GM12891 (cell line): ENCODE measurements around the gene ITGA7.

Experiments used
- DNase-seq: peaks from one replicate; pipeline ENCODE4 v3.0.0; 2011; ENCODE audit warnings: low spot score; ENCODE audit not compliant: insufficient read length
- FAIRE-seq: peaks from 2 replicates; lab custom pipeline; 2011; peaks lifted over from hg19 to GRCh38; lab: Jason Lieb, UNC
- PAX5 ChIP-seq: IDR thresholded peaks from 2 replicates; pipeline ENCODE4 v1.6.1; 2011; ENCODE audit warnings: low read length, moderate library complexity, mild to moderate bottlenecking; ENCODE audit not compliant: insufficient read depth, severe bottlenecking
- POLR2A ChIP-seq: IDR thresholded peaks from 2 replicates; pipeline ENCODE4 v1.6.1; 2011; ENCODE audit warnings: low read depth, low read length, control low read depth
- POLR2AphosphoS5 ChIP-seq: IDR thresholded peaks from 2 replicates; pipeline ENCODE4 v1.6.1; 2011; ENCODE audit warnings: low read depth, low read length, control low read depth
- POU2F2 ChIP-seq: IDR thresholded peaks from 2 replicates; pipeline ENCODE4 v1.6.1; 2011; ENCODE audit warnings: low read depth, mild to moderate bottlenecking, control low read depth, low read length, moderate library complexity
- SPI1 ChIP-seq: IDR thresholded peaks from 2 replicates; pipeline ENCODE4 v1.6.1; 2011; ENCODE audit warnings: low read depth, low read length, control low read depth
- TAF1 ChIP-seq: IDR thresholded peaks from 2 replicates; pipeline ENCODE4 v1.6.1; 2011; ENCODE audit warnings: low read depth, low read length, control low read depth

The ITGA7 gene

GRCh38 chr12:55697686-55698085, 10.0 kb downstream of the ITGA7 start:
- no peak for DNase-seq

GRCh38 chr12:55696796-55697462, 10.8 kb downstream of the ITGA7 start:
- FAIRE-seq (no peak), DNase-seq (no peak)
- no peak for TF ChIP-seq TAF1
- no peak for TF ChIP-seq POLR2A
- TF ChIP-seq SPI1, result no peak
- TF ChIP-seq POU2F2, result no peak
- TF ChIP-seq PAX5, result no peak
- TF ChIP-seq POLR2AphosphoS5, result no peak

More at GRCh38 chr12:55697686-55698085, 10.0 kb downstream of the ITGA7 start:
- no peak for TF ChIP-seq PAX5
- TF ChIP-seq SPI1, result no peak
- no peak for TF ChIP-seq TAF1
- no peak for TF ChIP-seq POU2F2
- FAIRE-seq, result no peak

GRCh38 chr12:55696141-55696540, 11.6 kb downstream of the ITGA7 start:
- no peak for DNase-seq
- FAIRE-seq, result no peak
- no peak for TF ChIP-seq POLR2A
- TF ChIP-seq SPI1, result no peak

GRCh38 chr12:55695349-55695748, 12.4 kb downstream of the ITGA7 start:
- no peak for TF ChIP-seq POLR2AphosphoS5
- TF ChIP-seq TAF1, result no peak
- TF ChIP-seq SPI1, result no peak
- TF ChIP-seq POU2F2, result no peak
- TF ChIP-seq POLR2A, result no peak
- no peak for TF ChIP-seq PAX5
- FAIRE-seq, result no peak
- no peak for DNase-seq

- no peak for TF ChIP-seq POU2F2
- no peak for TF ChIP-seq POLR2A
- no peak for TF ChIP-seq PAX5
- TF ChIP-seq TAF1, result no peak
- TF ChIP-seq POLR2AphosphoS5, result no peak
- TF ChIP-seq SPI1, result no peak
- DNase-seq (no peak), FAIRE-seq (no peak)
These were observed 13.1 kb downstream of the ITGA7 start for GRCh38 chr12:55694651-55695050.

GRCh38 chr12:55694188-55694515, 13.6 kb downstream of the ITGA7 start:
- no peak for FAIRE-seq
- TF ChIP-seq TAF1, result no peak
- no peak for TF ChIP-seq PAX5
- TF ChIP-seq POU2F2, result no peak
- TF ChIP-seq POLR2A, result no peak
- no peak for TF ChIP-seq SPI1
- TF ChIP-seq POLR2AphosphoS5, result no peak
- no peak for DNase-seq

- FAIRE-seq, result no peak
- DNase-seq, result no peak
- TF ChIP-seq PAX5 (no peak), TAF1 (no peak), SPI1 (no peak)
These were observed 14.1 kb downstream of the ITGA7 start for GRCh38 chr12:55693323-55694187.

GRCh38 chr12:55692631-55693322, 14.9 kb downstream of the ITGA7 start:
- no peak for TF ChIP-seq POLR2AphosphoS5
- TF ChIP-seq SPI1, result no peak
- TF ChIP-seq TAF1, result no peak
- TF ChIP-seq POU2F2, result no peak
- TF ChIP-seq PAX5, result no peak
- no peak for TF ChIP-seq POLR2A
- DNase-seq (no peak), FAIRE-seq (no peak)

GRCh38 chr12:55688716-55689655, 18.7 kb downstream of the ITGA7 start:
- DNase-seq (no peak), FAIRE-seq (no peak)
- TF ChIP-seq POLR2A (no peak), TAF1 (no peak), POU2F2 (no peak), PAX5 (no peak), SPI1 (no peak), POLR2AphosphoS5 (no peak)

GRCh38 chr12:55687746-55688145, 20.0 kb downstream of the ITGA7 start:
- TF ChIP-seq POU2F2 (no peak; the same call in 1 of the 2 replicates), POLR2A (no peak), SPI1 (no peak), PAX5 (peak; percentile 33), TAF1 (no peak), POLR2AphosphoS5 (no peak)
- no peak for DNase-seq
- peak; percentile 82 for FAIRE-seq
